Measurements from ENCODE around the gene ELAVL2. TPM values are rescaled to one million over a fixed set of nuclear protein-coding genes. Genes with fewer than 3 reads are reported as not detected.

ELAVL2 gene
- total and polyA plus RNA-seq, 9 of the 15 experiments (the other 6 are each of a cell fraction or from before 2014, with no cell fraction given) = not detected

- no peak for TF ChIP-seq HMGXB4 (CRISPR knock-in tag; IDR thresholded peaks at IDR 0.05)
- TF ChIP-seq NFE2 (IDR thresholded peaks at IDR 0.05; ENCODE audit: low read depth) = no peak
- TF ChIP-seq ZBTB17 (CRISPR knock-in tag; IDR thresholded peaks at IDR 0.05) = no peak
- TF ChIP-seq ZNF174 (CRISPR knock-in tag; IDR thresholded peaks at IDR 0.05) = no peak
These were observed 2.8 kb downstream of the ELAVL2 start (continued) for GRCh38 chr9:23823269-23823668.

- Histone ChIP-seq H3K4me2 (ENCODE audit: insufficient read depth, low read length) (no peak overlapping the region), H3K4me1 (replicated peaks in 1 of 2; ENCODE audit: control insufficient read depth in 2 of 2, insufficient read depth in 2 of 2, low read length in 2 of 2) (no peaks in the 10 kb centered on the region), H3K9me3 (replicated peaks; ENCODE audit: control insufficient read depth, insufficient read depth, low read depth, low read length) (no peaks in the 10 kb centered on the region), H3K79me2 (ENCODE audit: control insufficient read depth, insufficient read depth, low read length) (no peaks in the 10 kb centered on the region), H3K9me1 (ENCODE audit: control insufficient read depth, insufficient read depth, low read length) (no peaks in the 10 kb centered on the region), H3K9ac (ENCODE audit: insufficient read depth in 1 of 2, low read depth in 2 of 2, low read length in 2 of 2) (no peak overlapping the region), H3K36me3 (ENCODE audit: control insufficient read depth, insufficient read depth, low read length) (no peaks in the 10 kb centered on the region), H2AFZ (ENCODE audit: low read depth, low read length) (no peak overlapping the region), H3K27ac (ENCODE audit: extremely low read depth, low read depth, low read length) (no peak overlapping the region), H3K27me3 (ENCODE audit: control insufficient read depth in 2 of 2, insufficient read depth in 2 of 2, low read length in 2 of 2) (no peaks in the 10 kb centered on the region), H3K4me3 (no peak overlapping the region), H4K20me1 (replicated peaks; ENCODE audit: control insufficient read depth, insufficient read depth, low read length) (no peaks in the 10 kb centered on the region)
- CTCF ChIA-PET (ENCODE audit: low intra/inter-chr PET ratio) = no interaction called here
- ATAC-seq = no peak
- no peak for DNase-seq (ENCODE audit: extremely low read depth in 1 of 4, low spot score in 3 of 4)
- intact Hi-C loops (cut with micrococcal nuclease) (no loop called here), in situ Hi-C loops (cut with MboI) (no loop called here)
- FAIRE-seq = no peak
- POLR2A ChIA-PET = no interaction called here
- BruUV-seq (replicated peaks) = no TSS peak
- WGBS (ENCODE audit: insufficient coverage, low coverage, missing lambda C conversion rate) = no CpG with 5 or more reads among the region's 46 CpGs
- TF ChIP-seq MBD2 (IDR thresholded peaks at IDR 0.05; ENCODE audit: borderline replicate concordance, low read depth) (no peak), TEAD2 (tag; IDR thresholded peaks at IDR 0.05) (no peak), HNRNPLL (IDR thresholded peaks at IDR 0.05; ENCODE audit: low read depth, low read length, poor library complexity, severe bottlenecking) (no peak), FOXJ3 (CRISPR knock-in tag; IDR thresholded peaks at IDR 0.05) (no peak), GTF3C2 (IDR thresholded peaks at IDR 0.05; ENCODE audit: borderline replicate concordance, extremely low read depth, insufficient read length) (no peak), ARID3B (CRISPR knock-in tag; IDR thresholded peaks at IDR 0.05; ENCODE audit: borderline replicate concordance) (no peak), GATA2 (CRISPR knock-in tag; IDR thresholded peaks at IDR 0.05) (no peak), ZNF76 (CRISPR knock-in tag; IDR thresholded peaks at IDR 0.05; ENCODE audit: borderline replicate concordance) (no peak), EGR1 (conservative IDR thresholded peaks at IDR 0.05) (no peak), SIN3B (IDR thresholded peaks at IDR 0.05; ENCODE audit: low read depth) (no peak), CC2D1A (IDR thresholded peaks at IDR 0.05) (no peak)
These were observed 3.5 kb downstream of the ELAVL2 start for GRCh38 chr9:23822261-23823169.
